MCF 10A (cell line): Measurements from ENCODE around the gene MCC. TPM values are rescaled to one million over a fixed set of nuclear protein-coding genes. Genes with fewer than 3 reads are reported as not detected.

ENCODE experiments used
- BruUV-seq: library from RNA; stranded (reverse); fragments of 400-500 nt; replicated peaks from 2 replicates; lab custom pipeline; 2021; lab: Mats Ljungman, UMichigan
- CTCF ChIA-PET: fragments of 300-600 bp; sonication (Branson Sonifier 250); formaldehyde crosslinking; extraction: SDS; loops from one replicate; lab custom pipeline; 2021; ENCODE audit warnings: antibody characterized with exemption, inconsistent platforms; lab: Yijun Ruan, JAX
- POLR2A ChIA-PET: fragments of 300-600, 350-650 bp; sonication (Branson Sonifier 250); formaldehyde crosslinking; extraction: SDS; loops from one replicate; lab custom pipeline; 2020; ENCODE audit warnings: antibody characterized with exemption, inconsistent platforms; lab: Yijun Ruan, JAX
- DNase-seq: peaks from one replicate; pipeline ENCODE4 v3.0.0-alpha.2; 2018; ENCODE audit not compliant: unreplicated experiment
- H3K27ac Mint-ChIP-seq: one replicate; pipeline ENCODE4 v1.8.0; 2022; ENCODE audit warnings: mild to moderate bottlenecking, low read depth, mixed read lengths; ENCODE audit not compliant: unreplicated experiment
- H3K27me3 Mint-ChIP-seq: one replicate; pipeline ENCODE4 v1.8.0; 2022; ENCODE audit warnings: mixed read lengths; ENCODE audit not compliant: insufficient read depth, unreplicated experiment
- H3K36me3 Mint-ChIP-seq: one replicate; pipeline ENCODE4 v1.8.0; 2022; ENCODE audit warnings: mild to moderate bottlenecking, moderate library complexity, mixed read lengths; ENCODE audit not compliant: insufficient read depth, unreplicated experiment
- H3K4me1 Mint-ChIP-seq: one replicate; pipeline ENCODE4 v1.8.0; 2022; ENCODE audit warnings: mixed read lengths; ENCODE audit not compliant: insufficient read depth, unreplicated experiment
- H3K4me3 Mint-ChIP-seq: one replicate; pipeline ENCODE4 v1.8.0; 2022; ENCODE audit warnings: mild to moderate bottlenecking, moderate library complexity, mixed read lengths; ENCODE audit not compliant: unreplicated experiment
- H3K9me3 Mint-ChIP-seq: one replicate; pipeline ENCODE4 v1.8.0; 2022; ENCODE audit warnings: mixed read lengths; ENCODE audit not compliant: unreplicated experiment
- intact Hi-C: fragments of 100-400 bp; cut with micrococcal nuclease; formaldehyde crosslinking; loops from 2 replicates; pipeline ENCODE4 v1.14.1; 2022
- total RNA-seq: library from RNA; stranded (reverse); gene quantifications from 2 replicates; pipeline ENCODE4 v1.2.3, GENCODE V29; 2022
- TF ChIP-seq, protein P1 (sequence below): fragments of 200-600 bp; IDR thresholded peaks from one replicate; pipeline ENCODE4 v1.8.0; 2022; ENCODE audit warnings: antibody characterized with exemption, mild to moderate bottlenecking; ENCODE audit not compliant: unreplicated experiment

MCC gene
- total RNA-seq, 1 experiment from 2014 or later: 25.3 TPM

DNA sequence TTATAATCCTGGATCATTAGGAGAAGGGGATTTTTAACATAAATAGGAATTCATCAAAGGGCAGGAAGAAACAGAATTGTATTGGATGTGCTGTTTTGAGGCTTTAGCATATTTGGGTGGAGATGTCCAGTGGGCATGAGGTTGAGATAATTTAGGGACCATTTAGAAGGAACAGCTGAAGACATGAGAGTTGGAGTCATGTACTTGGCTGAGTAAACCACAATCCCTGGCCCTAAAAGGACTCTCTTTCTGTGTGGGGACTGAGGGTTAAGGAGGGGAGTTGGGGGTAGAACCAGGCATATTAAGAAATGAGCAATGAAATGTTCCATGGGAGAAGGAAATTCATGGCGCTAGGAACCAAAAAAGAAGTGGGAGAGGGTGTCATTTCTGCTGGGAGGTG lies 450.1 kb downstream of the MCC start:
- no peak for DNase-seq
- Mint-ChIP-seq H3K4me3 (no peak overlapping the region), H3K27ac (peak overlapping the region; percentile 14), H3K27me3 (no peaks in the 10 kb centered on the region), H3K9me3 (no peaks in the 10 kb centered on the region), H3K36me3 (peaks cover 36% of the 10 kb centered on the region), H3K4me1 (peaks cover 16% of the 10 kb centered on the region)
- intact Hi-C loops: loop anchor here (2.0 kb wide), 1 partner anchor 41 kb away; no protein-coding TSS in a partner anchor
- CTCF ChIA-PET: interaction anchor here (0.6 kb wide), 1 partner anchor 263 kb away, joined by 3 read pairs; no protein-coding TSS in a partner anchor
- POLR2A ChIA-PET: no interaction called here
- no TSS peak for BruUV-seq
- TF ChIP-seq, protein P1, sequence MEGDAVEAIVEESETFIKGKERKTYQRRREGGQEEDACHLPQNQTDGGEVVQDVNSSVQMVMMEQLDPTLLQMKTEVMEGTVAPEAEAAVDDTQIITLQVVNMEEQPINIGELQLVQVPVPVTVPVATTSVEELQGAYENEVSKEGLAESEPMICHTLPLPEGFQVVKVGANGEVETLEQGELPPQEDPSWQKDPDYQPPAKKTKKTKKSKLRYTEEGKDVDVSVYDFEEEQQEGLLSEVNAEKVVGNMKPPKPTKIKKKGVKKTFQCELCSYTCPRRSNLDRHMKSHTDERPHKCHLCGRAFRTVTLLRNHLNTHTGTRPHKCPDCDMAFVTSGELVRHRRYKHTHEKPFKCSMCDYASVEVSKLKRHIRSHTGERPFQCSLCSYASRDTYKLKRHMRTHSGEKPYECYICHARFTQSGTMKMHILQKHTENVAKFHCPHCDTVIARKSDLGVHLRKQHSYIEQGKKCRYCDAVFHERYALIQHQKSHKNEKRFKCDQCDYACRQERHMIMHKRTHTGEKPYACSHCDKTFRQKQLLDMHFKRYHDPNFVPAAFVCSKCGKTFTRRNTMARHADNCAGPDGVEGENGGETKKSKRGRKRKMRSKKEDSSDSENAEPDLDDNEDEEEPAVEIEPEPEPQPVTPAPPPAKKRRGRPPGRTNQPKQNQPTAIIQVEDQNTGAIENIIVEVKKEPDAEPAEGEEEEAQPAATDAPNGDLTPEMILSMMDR: no peak

DNA sequence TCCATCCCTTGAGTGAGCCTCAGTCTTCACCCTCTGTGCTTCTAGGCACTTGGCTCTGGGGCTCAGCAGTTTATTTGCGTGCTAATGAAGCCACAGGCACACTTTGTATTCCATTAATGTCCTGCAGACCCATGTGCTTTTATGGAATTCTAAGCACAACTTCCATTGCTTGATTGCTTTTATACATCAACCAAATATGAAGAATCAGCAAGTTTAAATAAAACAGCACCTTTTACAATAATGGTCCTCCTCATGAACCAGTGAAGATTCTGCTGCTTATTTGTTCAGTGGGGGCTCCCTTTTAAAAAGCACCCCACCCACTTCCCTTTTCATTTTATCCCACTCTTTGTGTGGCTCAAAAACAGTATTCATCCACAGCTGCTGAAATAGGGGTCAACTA lies 451.4 kb downstream of the MCC start:
- BruUV-seq: no TSS peak
- peaks cover 34% of the 10 kb centered on the region for H3K36me3 Mint-ChIP-seq
- POLR2A ChIA-PET: no interaction called here
- H3K27me3 Mint-ChIP-seq: no peaks in the 10 kb centered on the region
- TF ChIP-seq, protein P1: no peak
- intact Hi-C loops: no loop called here
- no peaks in the 10 kb centered on the region for H3K9me3 Mint-ChIP-seq
- no peak overlapping the region for H3K27ac Mint-ChIP-seq
- DNase-seq: no peak
- no peak overlapping the region for H3K4me3 Mint-ChIP-seq
- CTCF ChIA-PET: no interaction called here
- peaks cover 16% of the 10 kb centered on the region for H3K4me1 Mint-ChIP-seq

DNA sequence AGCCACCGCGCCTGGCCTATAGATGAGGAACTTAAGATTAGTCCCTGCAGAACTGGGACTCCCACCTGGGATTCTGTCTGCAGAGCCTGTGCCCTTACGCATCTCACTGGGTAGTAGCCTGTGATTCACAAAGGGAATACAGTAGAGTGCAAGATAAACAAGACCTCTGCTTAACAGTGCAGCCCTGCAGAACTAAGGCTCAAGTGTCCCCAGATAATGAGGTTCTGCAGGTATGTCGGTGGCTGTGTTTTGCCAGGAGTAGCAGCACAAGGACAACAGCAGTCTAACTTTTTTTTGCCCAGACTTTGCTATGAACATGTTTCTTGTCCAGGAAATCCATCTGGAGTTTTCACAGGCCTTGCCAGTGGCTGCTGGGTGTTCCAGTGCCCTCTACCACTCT lies 451.9 kb downstream of the MCC start:
- Mint-ChIP-seq H3K27ac (no peak overlapping the region), H3K4me1 (peaks cover 16% of the 10 kb centered on the region), H3K27me3 (no peaks in the 10 kb centered on the region), H3K4me3 (no peak overlapping the region), H3K9me3 (no peaks in the 10 kb centered on the region), H3K36me3 (peaks cover 34% of the 10 kb centered on the region)
- no peak for DNase-seq
- ChIA-PET POLR2A (interaction anchor here (0.7 kb wide), 1 partner anchor 15 kb away, joined by 3 read pairs; no protein-coding TSS in a partner anchor), CTCF (no interaction called here)
- no TSS peak for BruUV-seq
- intact Hi-C loops: no loop called here
- TF ChIP-seq, protein P1: no peak

GRCh38 chr5:113035096-113035495 lies 453.2 kb downstream of the MCC start:
- DNase-seq: no peak
- H3K36me3 Mint-ChIP-seq: peaks cover 35% of the 10 kb centered on the region
- no peaks in the 10 kb centered on the region for H3K27me3 Mint-ChIP-seq
- peaks cover 16% of the 10 kb centered on the region for H3K4me1 Mint-ChIP-seq
- H3K27ac Mint-ChIP-seq: peak overlapping the region; percentile 10
- POLR2A ChIA-PET: no interaction called here
- no peak overlapping the region for H3K4me3 Mint-ChIP-seq
- CTCF ChIA-PET: no interaction called here
- TF ChIP-seq, protein P1: no peak
- no TSS peak for BruUV-seq
- H3K9me3 Mint-ChIP-seq: no peaks in the 10 kb centered on the region
- intact Hi-C loops: no loop called here
